ENCODE data around the gene PCBP2. TPM values are rescaled to one million over a fixed set of nuclear protein-coding genes. Genes with fewer than 3 reads are reported as not detected.

PCBP2 gene
- total and polyA plus RNA-seq, 2 experiments from 2014 or later: 114 to 326 TPM

- peaks cover 45% of the 10 kb centered on the region for H3K4me1 ChIP-seq (ENCODE audit: low read depth)
- H3K27me3 ChIP-seq: no peaks in the 10 kb centered on the region
- H3K36me3 ChIP-seq: no peaks in the 10 kb centered on the region
Measured at GRCh38 chr12:53497461-53497860, 45.6 kb downstream of the PCBP2 start.

GRCh38 chr12:53498235-53498630 is 46.3 kb downstream of the PCBP2 start:
- no peaks in the 10 kb centered on the region for H3K9me3 ChIP-seq (ENCODE audit: low read depth)
- TF ChIP-seq CTCF (IDR thresholded peaks at IDR 0.05; ENCODE audit: low read depth, low read length): no peak
- H3K4me1 ChIP-seq (ENCODE audit: low read depth): peaks cover 44% of the 10 kb centered on the region

More at GRCh38 chr12:53497461-53497860, 45.6 kb downstream of the PCBP2 start:
- TF ChIP-seq CTCF (IDR thresholded peaks at IDR 0.05; ENCODE audit: low read depth, low read length): no peak
- no peaks in the 10 kb centered on the region for H3K9me3 ChIP-seq (ENCODE audit: low read depth)
- H3K4me3 ChIP-seq: no peak overlapping the region
- no peak overlapping the region for H3K27ac ChIP-seq
- no peak for DNase-seq (ENCODE audit: low read depth in 1 of 2, low spot score in 1 of 2)

GRCh38 chr12:53499266-53500141 is 47.6 kb downstream of the PCBP2 start, which contains the start of gene MAP3K12:
Gene MAP3K12 (minus strand): TSS chr12:53499458. CDS start chr12:53487391, 12,067 bp downstream.
- no peak for TF ChIP-seq CTCF (IDR thresholded peaks at IDR 0.05; ENCODE audit: low read depth, low read length)

More at GRCh38 chr12:53498235-53498630, 46.3 kb downstream of the PCBP2 start:
- no peaks in the 10 kb centered on the region for H3K36me3 ChIP-seq
- H3K27me3 ChIP-seq: no peaks in the 10 kb centered on the region
- H3K4me3 ChIP-seq: no peak overlapping the region
- H3K27ac ChIP-seq: no peak overlapping the region
- no peak for DNase-seq (ENCODE audit: low read depth in 1 of 2, low spot score in 1 of 2)

GRCh38 chr12:53500142-53500775 is 48.4 kb downstream of the PCBP2 start:
- Histone ChIP-seq H3K9me3 (ENCODE audit: low read depth) (no peaks in the 10 kb centered on the region), H3K27me3 (no peaks in the 10 kb centered on the region), H3K36me3 (no peaks in the 10 kb centered on the region), H3K27ac (peak overlapping the region; percentile 97), H3K4me3 (peak overlapping the region; percentile 26), H3K4me1 (ENCODE audit: low read depth) (peaks cover 27% of the 10 kb centered on the region)
- no peak for TF ChIP-seq CTCF (IDR thresholded peaks at IDR 0.05; ENCODE audit: low read depth, low read length)
- DNase-seq (ENCODE audit: low read depth in 1 of 2, low spot score in 1 of 2): peak in 1 of 2 donors; percentile 95

More at GRCh38 chr12:53499266-53500141, 47.6 kb downstream of the PCBP2 start, which contains the start of gene MAP3K12:
- peaks cover 32% of the 10 kb centered on the region for H3K4me1 ChIP-seq (ENCODE audit: low read depth)
- peak; percentile 72 to 80 for DNase-seq (ENCODE audit: low read depth in 1 of 2, low spot score in 1 of 2)
- no peaks in the 10 kb centered on the region for H3K36me3 ChIP-seq
- H3K9me3 ChIP-seq (ENCODE audit: low read depth): no peaks in the 10 kb centered on the region
- H3K27ac ChIP-seq: peak within 1 kb of the TSS; percentile 97
- H3K27me3 ChIP-seq: no peaks in the 10 kb centered on the region
- H3K4me3 ChIP-seq: peak within 1 kb of the TSS; percentile 26

GRCh38 chr12:53500776-53501614 is 49.1 kb downstream of the PCBP2 start, which contains the start of gene TARBP2:
Gene TARBP2 (plus strand): TSS chr12:53501283. CDS start chr12:53501409, 126 bp downstream.
- peak; percentile 99 to 100 for DNase-seq (ENCODE audit: low read depth in 1 of 2, low spot score in 1 of 2)
- Histone ChIP-seq H3K4me1 (ENCODE audit: low read depth) (peaks cover 22% of the 10 kb centered on the region), H3K4me3 (peak within 1 kb of the TSS; percentile 48), H3K27ac (peak within 1 kb of the TSS; percentile 97), H3K27me3 (no peaks in the 10 kb centered on the region), H3K36me3 (peaks cover 2% of the 10 kb centered on the region), H3K9me3 (ENCODE audit: low read depth) (no peaks in the 10 kb centered on the region)
- TF ChIP-seq CTCF (IDR thresholded peaks at IDR 0.05; ENCODE audit: low read depth, low read length): no peak

Data from cardiac muscle cell (in vitro differentiated cells and primary cell).